ENCODE data around the gene ECE1.
"Not testable (repeated sequence)": the region's sequence is repeated elsewhere in the genome, so short reads cannot be mapped to it uniquely, and the experiment has no call there.

The ECE1 gene

DNA sequence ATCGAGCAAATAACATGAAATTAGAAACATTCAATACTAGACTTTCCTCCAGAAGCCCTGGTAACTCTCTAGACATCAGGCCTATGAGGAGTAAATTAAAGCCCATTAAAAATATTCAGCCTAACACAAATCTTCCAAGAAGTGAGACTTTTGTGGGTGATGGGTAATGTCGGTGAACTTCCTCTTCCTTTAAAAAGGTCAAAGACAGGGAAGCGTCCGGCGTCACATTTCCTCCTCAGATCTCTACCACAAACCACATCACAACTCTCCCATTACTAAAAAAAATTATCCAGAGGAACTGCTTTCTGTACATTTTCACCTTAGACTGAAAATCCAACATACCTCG, 115.0 kb downstream of the ECE1 start:
- Histone ChIP-seq H3K9ac (ENCODE audit: low read depth, low read length) (peak overlapping the region; percentile 84), H3K27ac (ENCODE audit: low read length) (no peak overlapping the region), H3K4me3 (ENCODE audit: low read length) (peak overlapping the region; percentile 78), H3K36me3 (ENCODE audit: insufficient read depth, low read depth, low read length) (peaks cover 19% of the 10 kb centered on the region), H3K27me3 (ENCODE audit: insufficient read depth, low read length) (peaks cover 12% of the 10 kb centered on the region; the same call in 1 of the 2 replicates), H3K4me1 (ENCODE audit: insufficient read depth, low read length) (peaks cover 9% of the 10 kb centered on the region), H3K9me3 (ENCODE audit: insufficient read depth, low read depth, low read length) (no peaks in the 10 kb centered on the region)

DNA sequence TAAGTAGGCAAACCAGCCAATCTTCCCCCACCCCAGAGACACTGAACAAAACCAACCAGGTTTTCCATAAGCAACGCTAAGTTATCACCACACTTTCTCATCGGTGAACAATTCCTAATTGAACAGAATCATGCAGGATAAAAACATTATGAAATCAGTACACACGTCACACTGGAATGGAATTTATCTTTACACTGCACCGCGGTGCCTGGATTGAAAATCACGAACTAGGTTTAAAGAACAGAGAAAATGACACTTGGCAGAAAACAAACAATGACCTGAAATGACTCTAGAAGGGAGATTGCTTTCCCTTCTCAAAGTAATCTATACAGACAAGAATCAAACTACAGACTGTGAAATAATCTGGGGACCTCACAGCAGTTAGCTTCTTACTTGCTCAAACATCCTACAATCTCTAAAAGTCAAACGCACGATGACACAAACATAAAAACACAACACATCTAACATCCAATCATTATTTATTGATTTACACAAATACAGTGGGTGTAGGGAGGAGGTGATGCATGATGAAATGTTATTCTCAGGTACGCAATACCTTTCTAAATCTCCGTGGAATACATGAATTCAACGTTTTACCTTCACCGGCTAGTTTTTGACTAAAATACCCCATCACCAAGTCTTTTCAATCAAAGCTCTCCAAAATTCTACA, 115.5 kb downstream of the ECE1 start:
- peaks cover 12% of the 10 kb centered on the region; the same call in 1 of the 2 replicates for H3K27me3 ChIP-seq (ENCODE audit: insufficient read depth, low read length)
- H3K4me1 ChIP-seq (ENCODE audit: insufficient read depth, low read length) = peaks cover 9% of the 10 kb centered on the region
- H3K36me3 ChIP-seq (ENCODE audit: insufficient read depth, low read depth, low read length) = peaks cover 23% of the 10 kb centered on the region
- no peak overlapping the region for H3K27ac ChIP-seq (ENCODE audit: low read length)
- peak overlapping the region; percentile 78 for H3K4me3 ChIP-seq (ENCODE audit: low read length)
- peak overlapping the region; percentile 84 for H3K9ac ChIP-seq (ENCODE audit: low read depth, low read length)
- H3K9me3 ChIP-seq (ENCODE audit: insufficient read depth, low read depth, low read length) = no peaks in the 10 kb centered on the region

DNA sequence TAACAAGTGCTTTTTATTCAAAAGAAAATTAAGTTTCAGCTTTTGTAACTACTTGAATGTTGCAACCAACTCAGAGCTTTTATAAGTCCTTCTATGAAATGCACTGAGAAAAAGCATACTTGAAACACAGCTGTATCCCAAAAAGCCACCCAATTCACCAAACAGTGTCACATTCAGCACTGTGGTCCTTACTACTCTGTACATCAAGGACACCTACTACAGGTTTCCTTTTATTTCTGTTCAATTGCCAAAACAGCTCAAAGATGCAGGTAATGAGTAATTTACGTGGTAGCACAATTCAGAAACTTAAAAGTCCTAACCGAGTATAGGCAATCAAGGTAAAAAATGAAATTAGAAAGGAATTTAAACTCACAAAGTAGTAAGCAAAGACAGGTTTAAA, 116.0 kb downstream of the ECE1 start:
- Histone ChIP-seq H3K36me3 (ENCODE audit: insufficient read depth, low read depth, low read length) (peaks cover 28% of the 10 kb centered on the region), H3K9ac (ENCODE audit: low read depth, low read length) (peak overlapping the region; percentile 84; the same call in 1 of the 2 replicates), H3K27me3 (ENCODE audit: insufficient read depth, low read length) (peaks cover 12% of the 10 kb centered on the region; the same call in 1 of the 2 replicates), H3K27ac (ENCODE audit: low read length) (no peak overlapping the region), H3K4me3 (ENCODE audit: low read length) (peak overlapping the region; percentile 78), H3K9me3 (ENCODE audit: insufficient read depth, low read depth, low read length) (no peaks in the 10 kb centered on the region), H3K4me1 (ENCODE audit: insufficient read depth, low read length) (peaks cover 9% of the 10 kb centered on the region)

DNA sequence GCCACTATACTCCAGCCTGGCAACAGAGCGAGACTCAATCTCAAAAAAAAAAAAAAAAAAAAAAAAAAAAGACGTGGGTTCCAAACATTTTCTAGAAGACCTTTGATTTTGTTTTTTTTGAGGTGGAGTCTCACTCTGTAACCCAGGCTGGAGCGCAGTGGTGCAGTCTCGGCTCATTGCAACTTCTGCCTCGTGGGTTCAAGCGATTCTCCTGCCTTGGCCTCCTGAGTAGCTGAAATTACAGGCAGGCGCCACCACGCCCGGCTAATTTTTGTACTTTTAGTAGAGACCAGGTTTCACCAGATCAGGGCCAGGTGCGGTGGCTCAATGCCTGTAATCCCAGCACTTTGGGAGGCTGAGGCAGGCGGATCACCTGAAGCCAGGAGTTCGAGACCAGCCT, 117.2 kb downstream of the ECE1 start:
- not testable (repeated sequence) for H3K27ac ChIP-seq (ENCODE audit: low read length); H3K9ac ChIP-seq (ENCODE audit: low read depth, low read length); H3K4me3 ChIP-seq (ENCODE audit: low read length); H3K9me3 ChIP-seq (ENCODE audit: insufficient read depth, low read depth, low read length); H3K4me1 ChIP-seq (ENCODE audit: insufficient read depth, low read length); H3K27me3 ChIP-seq (ENCODE audit: insufficient read depth, low read length)
- peaks cover 36% of the 10 kb centered on the region for H3K36me3 ChIP-seq (ENCODE audit: insufficient read depth, low read depth, low read length)

DNA sequence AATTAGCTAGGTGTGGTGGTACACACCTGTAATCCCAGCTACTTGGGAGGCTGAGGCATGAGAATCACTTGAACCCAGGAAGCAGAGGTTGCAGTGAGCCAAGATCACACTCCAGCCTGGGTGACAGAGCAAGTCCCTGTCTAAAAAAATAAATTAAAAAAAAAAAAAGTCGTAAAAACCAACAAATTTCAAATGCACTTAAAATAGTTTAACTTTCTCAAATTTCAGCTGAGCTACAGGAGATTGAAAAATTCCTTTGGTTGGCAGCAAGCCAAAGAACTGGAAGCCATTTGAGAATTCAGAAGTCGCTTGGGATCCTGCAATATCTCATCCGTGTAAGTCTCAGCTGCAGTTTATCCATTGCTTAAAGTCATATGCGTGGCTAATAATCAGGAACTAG, 119.4 kb downstream of the ECE1 start:
- H3K36me3 ChIP-seq (ENCODE audit: insufficient read depth, low read depth, low read length) = peaks cover 49% of the 10 kb centered on the region
- not testable (repeated sequence) for H3K4me3 ChIP-seq (ENCODE audit: low read length); H3K27ac ChIP-seq (ENCODE audit: low read length)

DNA sequence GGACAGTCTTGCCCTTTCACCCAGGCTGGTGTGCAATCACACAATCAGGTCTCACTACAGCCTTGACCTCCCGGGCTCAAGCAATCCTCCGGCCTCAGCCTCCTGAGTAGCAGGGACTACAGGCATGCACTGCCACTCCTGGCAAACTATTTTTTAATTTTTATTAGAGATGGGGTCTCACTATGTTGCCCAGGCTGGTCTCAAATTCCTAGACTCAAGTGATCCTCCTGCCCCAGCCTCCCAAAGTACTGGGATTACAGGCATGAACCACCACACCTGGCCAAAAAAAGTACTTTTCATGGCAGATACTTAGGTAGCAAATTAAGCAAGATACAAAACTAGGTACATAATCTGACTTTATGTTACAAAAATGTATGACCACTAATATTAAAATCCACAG, 121.8 kb downstream of the ECE1 start:
- no peak overlapping the region for H3K27ac ChIP-seq (ENCODE audit: low read length)
- H3K9me3 ChIP-seq (ENCODE audit: insufficient read depth, low read depth, low read length) = no peaks in the 10 kb centered on the region
- H3K9ac ChIP-seq (ENCODE audit: low read depth, low read length) = no peak overlapping the region
- H3K4me1 ChIP-seq (ENCODE audit: insufficient read depth, low read length) = no peaks in the 10 kb centered on the region
- H3K36me3 ChIP-seq (ENCODE audit: insufficient read depth, low read depth, low read length) = peaks cover 66% of the 10 kb centered on the region
- no peak overlapping the region for H3K4me3 ChIP-seq (ENCODE audit: low read length)
- H3K27me3 ChIP-seq (ENCODE audit: insufficient read depth, low read length) = no peaks in the 10 kb centered on the region

More for the DNA sequence above, 119.4 kb downstream of the ECE1 start:
- H3K4me1 ChIP-seq (ENCODE audit: insufficient read depth, low read length); H3K9me3 ChIP-seq (ENCODE audit: insufficient read depth, low read depth, low read length); H3K27me3 ChIP-seq (ENCODE audit: insufficient read depth, low read length); H3K9ac ChIP-seq (ENCODE audit: low read depth, low read length): not testable (repeated sequence)
